Fibroblast of skin of abdomen (primary cell): ENCODE measurements around the gene MAP3K14.
"Not testable (repeated sequence)": the region's sequence is repeated elsewhere in the genome, so short reads cannot be mapped to it uniquely, and the experiment has no call there.

Source experiments
- DNase-seq: peaks from one replicate; pipeline ENCODE4 v3.0.0-alpha.2; 2013

MAP3K14 gene

GRCh38 chr17:45253879-45254278 lies 62.9 kb downstream of the MAP3K14 start:
- no peak for DNase-seq

GRCh38 chr17:45253237-45253636 lies 63.6 kb downstream of the MAP3K14 start:
- not testable (repeated sequence) for DNase-seq

- no peak for DNase-seq
Measured at GRCh38 chr17:45251931-45252330, 64.9 kb downstream of the MAP3K14 start.

- DNase-seq = no peak
Measured at GRCh38 chr17:45248132-45248957, 68.5 kb downstream of the MAP3K14 start.

GRCh38 chr17:45247429-45248131 lies 69.2 kb downstream of the MAP3K14 start:
- peak; percentile 44 for DNase-seq

GRCh38 chr17:45246861-45247428 lies 69.9 kb downstream of the MAP3K14 start:
- DNase-seq = peak; percentile 31

- DNase-seq = no peak
Measured at GRCh38 chr17:45246338-45246737, 70.5 kb downstream of the MAP3K14 start.

- no peak for DNase-seq
Measured at GRCh38 chr17:45244725-45245656, 71.8 kb downstream of the MAP3K14 start.

GRCh38 chr17:45243750-45244149 lies 73.1 kb downstream of the MAP3K14 start:
- DNase-seq = no peak

GRCh38 chr17:45242029-45242414 lies 74.8 kb downstream of the MAP3K14 start:
- no peak for DNase-seq

- DNase-seq = no peak
Measured at GRCh38 chr17:45241328-45242028, 75.3 kb downstream of the MAP3K14 start.

GRCh38 chr17:45240905-45241327 lies 75.9 kb downstream of the MAP3K14 start:
- DNase-seq = no peak

- DNase-seq = no peak
Measured at GRCh38 chr17:45238155-45238774, 78.6 kb downstream of the MAP3K14 start.

- DNase-seq = no peak
Measured at GRCh38 chr17:45237686-45238085, 79.1 kb downstream of the MAP3K14 start.

- no peak for DNase-seq
Measured at GRCh38 chr17:45236282-45236606, 80.6 kb downstream of the MAP3K14 start.

GRCh38 chr17:45235416-45236281 lies 81.2 kb downstream of the MAP3K14 start:
- peak; percentile 62 for DNase-seq

GRCh38 chr17:45234641-45235415 lies 82.0 kb downstream of the MAP3K14 start:
- DNase-seq = no peak

GRCh38 chr17:45233423-45233924 lies 83.3 kb downstream of the MAP3K14 start:
- no peak for DNase-seq
